GM12875 (cell line): ENCODE results near the gene OR5L2.
"Not testable (repeated sequence)": the region's sequence is repeated elsewhere in the genome, so short reads cannot be mapped to it uniquely, and the experiment has no call there.

ENCODE experiments used
- H3K4me3 ChIP-seq: one replicate; pipeline ENCODE4 v1.5.1; 2011; ENCODE audit warnings: low read depth, low read length, control low read depth
- CTCF ChIP-seq: IDR thresholded peaks from 2 replicates; pipeline ENCODE4 v1.5.1; 2011; ENCODE audit warnings: low read depth, mild to moderate bottlenecking, control low read depth, inconsistent platforms, low read length, moderate library complexity, borderline replicate concordance; ENCODE audit not compliant: insufficient read depth

The OR5L2 gene

GRCh38 chr11:55838452-55838851 is 11.4 kb downstream of the OR5L2 start, which contains the start of gene OR5D16:
OR5D16 (plus strand) TSS chr11:55838752; CDS start chr11:55838752, 0 bp downstream.
- no peak for TF ChIP-seq CTCF
- H3K4me3 ChIP-seq: no peak within 1 kb of the TSS

GRCh38 chr11:55847453-55847852 is 20.4 kb downstream of the OR5L2 start:
- H3K4me3 ChIP-seq: no peak overlapping the region
- TF ChIP-seq CTCF: no peak

GRCh38 chr11:55849037-55849436 is 22.0 kb downstream of the OR5L2 start:
- no peak for TF ChIP-seq CTCF
- no peak overlapping the region for H3K4me3 ChIP-seq

- H3K4me3 ChIP-seq: no peak overlapping the region
- TF ChIP-seq CTCF: no peak
Measured at GRCh38 chr11:55852141-55852540, 25.1 kb downstream of the OR5L2 start.

- no peak for TF ChIP-seq CTCF
- no peak overlapping the region for H3K4me3 ChIP-seq
Measured at GRCh38 chr11:55854704-55855103, 27.7 kb downstream of the OR5L2 start.

GRCh38 chr11:55867354-55867753 is 40.3 kb downstream of the OR5L2 start:
- not testable (repeated sequence) for H3K4me3 ChIP-seq

- H3K4me3 ChIP-seq: not testable (repeated sequence)
Measured at GRCh38 chr11:55872731-55873130, 45.7 kb downstream of the OR5L2 start.

GRCh38 chr11:55873146-55873545 is 46.1 kb downstream of the OR5L2 start:
- H3K4me3 ChIP-seq: not testable (repeated sequence)
